DOHH2 (cell line): ENCODE data around the gene VIT.

Source experiments
- CTCF ChIP-seq: fragments of 200-600 bp; sonication (generic); IDR thresholded peaks from one replicate; pipeline ENCODE4 v1.5.1; 2014; ENCODE audit warnings: antibody characterized with exemption, mild to moderate bottlenecking, low read depth, low read length; ENCODE audit not compliant: poor library complexity, severe bottlenecking
- EZH2phosphoT487 ChIP-seq: fragments of 200-600 bp; sonication (generic); IDR thresholded peaks from 2 replicates; pipeline ENCODE4 v1.6.1; 2017; ENCODE audit warnings: borderline replicate concordance, mild to moderate bottlenecking, antibody characterized with exemption, low read length, moderate library complexity, mixed read lengths

- TF ChIP-seq CTCF (no peak), EZH2phosphoT487 (no peak)
Measured at GRCh38 chr2:36779462-36779861, 83.0 kb downstream of the VIT start.
